ENCODE data around the gene ADGRL1.

ADGRL1 gene

DNA sequence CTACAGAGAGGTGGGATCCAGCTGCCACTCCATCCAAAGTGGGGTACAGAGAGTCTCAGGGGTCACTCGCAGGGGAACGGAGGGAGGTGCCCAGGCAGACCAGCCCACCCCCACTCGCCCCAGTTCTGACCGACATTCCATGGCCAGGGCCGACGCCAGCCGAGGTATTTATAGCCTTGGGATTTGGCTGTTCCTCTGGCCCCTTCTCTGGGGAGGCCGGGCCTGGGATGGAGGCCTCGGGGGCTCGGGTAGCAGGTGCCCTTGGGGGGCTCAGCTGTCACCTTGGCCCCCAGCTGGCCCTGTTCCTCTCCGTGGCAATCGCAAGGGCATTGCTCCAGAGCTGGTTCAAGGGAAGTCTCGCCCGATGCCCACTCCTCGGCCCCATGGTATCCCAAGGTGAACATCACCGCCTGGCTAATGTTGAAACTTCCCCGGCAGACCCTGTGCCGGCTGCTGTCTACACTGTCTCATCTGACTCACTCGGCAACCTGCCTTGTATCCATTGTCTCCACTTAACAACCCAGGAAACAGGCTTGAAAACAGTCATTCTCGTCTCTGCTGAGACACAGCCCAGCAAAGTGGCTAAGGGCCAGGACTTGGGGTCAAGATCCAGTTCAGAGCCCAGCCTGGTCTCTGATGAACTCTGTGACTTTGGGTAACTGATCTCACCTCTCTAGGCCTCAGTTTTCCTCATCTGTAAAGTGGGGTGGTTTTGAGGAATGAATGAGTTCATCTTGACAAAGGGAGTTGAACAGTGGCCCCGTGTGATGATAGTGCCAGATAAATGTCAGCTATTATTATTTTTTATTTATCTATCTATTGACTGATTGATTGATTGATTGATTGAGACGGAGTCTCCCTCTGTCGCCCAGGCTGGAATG is 98.1 kb downstream of the ADGRL1 start:
- DNase-seq (ENCODE audit: insufficient read length, low spot score) (no peak), FAIRE-seq (no peak)
- TF ChIP-seq, protein P1, sequence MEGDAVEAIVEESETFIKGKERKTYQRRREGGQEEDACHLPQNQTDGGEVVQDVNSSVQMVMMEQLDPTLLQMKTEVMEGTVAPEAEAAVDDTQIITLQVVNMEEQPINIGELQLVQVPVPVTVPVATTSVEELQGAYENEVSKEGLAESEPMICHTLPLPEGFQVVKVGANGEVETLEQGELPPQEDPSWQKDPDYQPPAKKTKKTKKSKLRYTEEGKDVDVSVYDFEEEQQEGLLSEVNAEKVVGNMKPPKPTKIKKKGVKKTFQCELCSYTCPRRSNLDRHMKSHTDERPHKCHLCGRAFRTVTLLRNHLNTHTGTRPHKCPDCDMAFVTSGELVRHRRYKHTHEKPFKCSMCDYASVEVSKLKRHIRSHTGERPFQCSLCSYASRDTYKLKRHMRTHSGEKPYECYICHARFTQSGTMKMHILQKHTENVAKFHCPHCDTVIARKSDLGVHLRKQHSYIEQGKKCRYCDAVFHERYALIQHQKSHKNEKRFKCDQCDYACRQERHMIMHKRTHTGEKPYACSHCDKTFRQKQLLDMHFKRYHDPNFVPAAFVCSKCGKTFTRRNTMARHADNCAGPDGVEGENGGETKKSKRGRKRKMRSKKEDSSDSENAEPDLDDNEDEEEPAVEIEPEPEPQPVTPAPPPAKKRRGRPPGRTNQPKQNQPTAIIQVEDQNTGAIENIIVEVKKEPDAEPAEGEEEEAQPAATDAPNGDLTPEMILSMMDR (IDR thresholded peaks at IDR 0.05; ENCODE audit: insufficient read depth, missing control alignments): no peak

DNA sequence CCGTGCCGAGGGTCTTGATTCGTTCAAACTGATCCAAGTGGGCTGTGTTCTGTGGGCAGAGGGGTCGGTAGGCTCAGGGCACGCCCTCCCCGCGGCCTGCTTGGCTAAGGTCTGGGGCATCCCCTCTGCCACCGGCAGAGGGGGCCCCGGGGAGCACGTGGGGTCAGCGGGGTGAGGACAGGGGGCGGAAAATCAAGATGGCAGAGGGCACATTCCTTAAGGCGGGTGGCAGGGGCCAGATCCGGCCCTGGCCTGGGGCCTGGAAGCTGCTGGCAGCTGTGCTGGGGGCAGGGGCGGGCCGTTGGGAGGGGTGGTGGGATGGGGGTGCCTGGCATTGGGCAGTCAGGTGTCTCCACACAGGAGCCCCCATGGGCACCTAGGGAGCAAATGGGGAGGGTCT is 99.1 kb downstream of the ADGRL1 start:
- TF ChIP-seq, protein P1 (IDR thresholded peaks at IDR 0.05; ENCODE audit: insufficient read depth, missing control alignments): no peak
- FAIRE-seq (no peak), DNase-seq (ENCODE audit: insufficient read length, low spot score) (no peak)

DNA sequence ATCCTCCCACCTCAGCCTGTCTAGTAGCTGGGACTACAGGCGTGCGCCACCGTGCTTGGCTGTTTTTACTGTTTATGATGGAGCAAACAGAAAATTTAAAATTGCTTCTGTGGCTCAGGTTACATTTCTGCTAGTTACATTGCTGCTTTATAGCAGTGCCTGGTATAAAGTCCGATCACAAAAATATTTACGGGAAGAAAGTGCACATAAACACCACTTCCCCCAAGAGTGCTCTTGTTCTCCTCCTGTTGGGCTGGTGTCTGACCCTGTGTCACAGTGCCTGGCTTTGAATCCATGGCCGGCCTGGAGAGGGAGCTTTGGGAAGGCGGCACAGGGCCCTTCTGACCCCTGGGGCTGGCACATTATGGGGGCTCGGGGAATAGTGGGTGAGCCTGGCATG is 100.3 kb downstream of the ADGRL1 start:
- FAIRE-seq (no peak), DNase-seq (ENCODE audit: insufficient read length, low spot score) (no peak)
- TF ChIP-seq, protein P1 (IDR thresholded peaks at IDR 0.05; ENCODE audit: insufficient read depth, missing control alignments): no peak

DNA sequence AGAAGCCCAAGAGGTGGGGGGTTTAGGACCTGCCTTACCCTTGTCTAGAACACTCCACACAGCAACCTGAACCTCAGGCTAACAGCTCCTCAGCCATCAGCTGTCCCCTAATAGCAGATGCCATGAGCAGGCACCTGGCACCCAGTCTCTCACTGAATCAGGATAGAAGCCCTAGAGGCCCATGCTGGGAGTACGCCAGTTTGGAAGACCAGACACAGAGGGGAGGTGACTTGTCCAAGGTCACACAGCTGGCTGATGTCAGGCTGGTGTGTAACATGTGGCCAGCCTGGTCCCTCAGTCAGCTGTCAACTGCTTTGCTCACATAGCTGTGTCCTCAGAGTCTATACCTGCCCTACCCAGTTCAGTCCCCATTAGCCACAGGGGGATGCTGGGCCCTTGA is 102.7 kb downstream of the ADGRL1 start:
- FAIRE-seq (no peak), DNase-seq (ENCODE audit: insufficient read length, low spot score) (no peak)
- TF ChIP-seq, protein P1 (IDR thresholded peaks at IDR 0.05; ENCODE audit: insufficient read depth, missing control alignments): no peak

DNA sequence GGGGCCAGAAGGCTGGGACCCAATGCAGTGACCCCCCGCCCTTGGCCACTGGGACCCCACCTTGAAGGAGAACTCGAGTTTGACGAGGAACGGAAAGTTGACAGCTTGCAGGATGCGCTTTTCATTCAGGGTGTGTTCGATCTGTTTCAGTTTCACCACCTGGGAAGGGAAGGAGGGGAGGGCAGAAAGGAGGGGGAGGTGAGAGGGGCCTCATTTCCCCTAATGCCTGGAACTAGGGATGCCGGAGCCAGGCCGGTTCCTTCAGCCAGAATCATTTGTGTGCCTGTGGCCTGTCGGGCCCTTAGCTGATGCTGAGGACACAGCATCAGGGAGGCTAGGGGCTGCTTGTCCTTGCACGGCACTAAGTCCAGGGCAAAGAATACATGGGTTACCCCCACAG is 103.2 kb downstream of the ADGRL1 start:
- TF ChIP-seq, protein P1 (IDR thresholded peaks at IDR 0.05; ENCODE audit: insufficient read depth, missing control alignments): no peak
- FAIRE-seq (no peak), DNase-seq (ENCODE audit: insufficient read length, low spot score) (no peak)

DNA sequence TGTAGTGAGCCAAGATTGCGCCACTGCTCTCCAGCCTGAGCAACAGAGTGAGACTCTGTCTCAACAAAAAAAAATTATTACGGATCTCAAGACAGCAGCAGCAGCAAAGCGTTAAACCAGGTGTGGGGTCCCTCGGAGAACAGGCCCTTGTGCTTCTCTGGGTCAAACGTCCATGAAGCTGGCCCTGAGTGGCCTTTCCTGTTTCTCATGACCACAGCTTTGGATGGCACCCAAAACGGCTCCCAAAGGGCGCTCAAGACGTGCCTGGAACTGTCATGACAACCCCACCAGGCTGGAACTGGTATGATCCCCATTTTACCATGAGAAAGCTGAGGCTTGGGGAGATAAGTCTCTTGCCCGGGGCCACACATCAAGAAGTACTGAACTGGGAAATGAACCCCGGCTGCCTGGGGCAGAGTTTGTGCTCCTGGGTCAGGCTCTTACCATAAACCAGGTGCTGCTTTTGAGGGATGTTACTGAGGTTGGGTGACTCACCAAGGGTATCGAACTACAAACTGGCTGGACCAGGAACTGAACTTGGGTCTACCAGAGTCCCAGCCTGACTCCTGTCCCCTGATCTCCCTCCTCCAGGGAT is 103.8 kb downstream of the ADGRL1 start:
- DNase-seq (ENCODE audit: insufficient read length, low spot score) (no peak), FAIRE-seq (no peak)
- TF ChIP-seq, protein P1 (IDR thresholded peaks at IDR 0.05; ENCODE audit: insufficient read depth, missing control alignments): no peak

DNA sequence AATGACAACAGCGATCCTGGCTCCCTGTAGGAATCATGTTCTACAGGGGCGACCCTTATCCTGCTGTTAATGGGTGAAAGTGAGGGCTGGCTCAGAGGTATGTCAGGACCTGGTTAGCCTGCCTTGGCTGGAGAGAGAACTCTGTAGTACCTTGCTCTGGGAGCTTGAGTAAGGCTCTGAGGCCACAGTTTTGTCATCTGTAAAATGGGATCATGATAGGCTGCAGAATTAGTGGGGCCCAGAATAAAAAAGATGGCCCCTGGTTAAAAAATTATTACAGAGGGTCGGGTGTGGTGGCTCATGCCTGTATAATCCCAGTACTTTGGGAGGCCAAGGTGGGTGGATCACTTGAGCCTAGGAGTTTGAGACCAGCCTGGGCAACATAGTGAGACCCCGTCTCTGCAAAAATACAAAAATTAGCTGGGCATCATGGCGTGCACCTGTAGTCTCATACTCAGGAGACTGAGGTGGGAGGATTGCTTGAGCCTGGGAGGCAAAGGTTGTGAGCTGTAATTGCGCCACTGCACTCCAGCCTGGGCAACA is 104.9 kb downstream of the ADGRL1 start:
- DNase-seq (ENCODE audit: insufficient read length, low spot score) (no peak), FAIRE-seq (no peak)
- TF ChIP-seq, protein P1 (IDR thresholded peaks at IDR 0.05; ENCODE audit: insufficient read depth, missing control alignments): no peak
